Heart left ventricle (tissue), 13 donors: Measurements from ENCODE around the gene ATXN2.

ENCODE experiments used
- CTCF ChIP-seq, 12 donors: fragments of 200-600 bp; sonication (generic) in 4 of 12; IDR thresholded peaks; one replicate each; pipeline versions ENCODE4 v1.5.0 to v1.8.0; 2018 to 2022; ENCODE audit warnings: antibody characterized with exemption in 12 of 12, mild to moderate bottlenecking in 5 of 12
- POLR2A ChIP-seq, 2 donors: fragments of 450-650 bp; IDR thresholded peaks; one replicate each; pipeline ENCODE4 v1.6.1; 2017; ENCODE audit warnings: antibody characterized with exemption in 2 of 2, mild to moderate bottlenecking in 2 of 2, moderate library complexity in 2 of 2
- donor health status: ischemic (EF 13 %, LVEDD 7.1; RV severe dilation, severe dysfunction).
- donor health status: DM: no; HTN: yes; CAD: no.
- donor health status: DM: no; HTN: no; CAD: no.
- donor health status: ischemic (EF 25% LVEDD 6.9; RV normal size, moderate dysfunction).
- donor health status: ischemic (EF 25% LVEDD 5.7; RV mildly dilated, moderate dysfunction).
- donor health status: ischemic (EF 35%, LVEDD 5.7; RV mildly dilated, moderate dysfunction).
- donor health status: nonischemic (EF 11% LVEDD 7.7; RV severe dilation, severe dysfunction).
- donor health status: DM: yes; HTN: yes; CAD: no.
- donor health status: PGD.
- donor health status: ischemic (EF 29% LVEDD 5.4; RV normal size, mild dysfunction).
- donor health status: nonischemic (EF 23%, LVEDD 6.1; RV moderate dilation, normal function).

- no peak for TF ChIP-seq POLR2A (IDR thresholded peaks at IDR 0.05)
- no peak for TF ChIP-seq CTCF (IDR thresholded peaks at IDR 0.05)
These were observed 42.4 kb downstream of the ATXN2 start for GRCh38 chr12:111556676-111557075.
